HL-60 (cell line): Measurements from ENCODE around the gene SPDEF.

Experiments
- DNase-seq, 2 experiments: peaks; one replicate each; pipeline ENCODE4 v3.0.0-alpha.2; 2010 to 2020; ENCODE audit warnings: low read depth in 1 of 2, low spot score in 1 of 2
- H3K27ac ChIP-seq: fragments of 250-450 bp; sonication (Bioruptor Pico); replicated peaks from 2 replicates; pipeline ENCODE4 v1.5.1; 2020; ENCODE audit warnings: mild to moderate bottlenecking, moderate library complexity
- H3K27me3 ChIP-seq: fragments of 250-450 bp; sonication (Bioruptor Pico); 2 replicates; pipeline ENCODE4 v1.5.1; 2021; ENCODE audit warnings: mild to moderate bottlenecking, moderate library complexity; ENCODE audit not compliant: insufficient read depth, poor library complexity, severe bottlenecking
- H3K4me3 ChIP-seq: replicated peaks from 2 replicates; pipeline ENCODE4 v1.5.1; 2011; ENCODE audit warnings: mild to moderate bottlenecking, control low read depth, low read length; ENCODE audit not compliant: insufficient read depth
- GABPA ChIP-seq: IDR thresholded peaks from 2 replicates; pipeline ENCODE4 v1.6.1; 2012; ENCODE audit warnings: low read depth
- POLR2AphosphoS5 ChIP-seq: IDR thresholded peaks from 2 replicates; pipeline ENCODE4 v1.6.1; 2012; ENCODE audit warnings: low read depth
- REST ChIP-seq: IDR thresholded peaks from 2 replicates; pipeline ENCODE4 v1.6.1; 2012; ENCODE audit warnings: low read depth; ENCODE audit not compliant: insufficient replicate concordance
- SPI1 ChIP-seq: IDR thresholded peaks from 2 replicates; pipeline ENCODE4 v1.6.1; 2012; ENCODE audit warnings: low read depth, mild to moderate bottlenecking, borderline replicate concordance
- TF ChIP-seq, protein P1 (sequence below): IDR thresholded peaks from one replicate; pipeline ENCODE4 v1.5.1; 2011; ENCODE audit warnings: low read length, control low read depth, inconsistent platforms; ENCODE audit not compliant: insufficient read depth

SPDEF gene

DNA sequence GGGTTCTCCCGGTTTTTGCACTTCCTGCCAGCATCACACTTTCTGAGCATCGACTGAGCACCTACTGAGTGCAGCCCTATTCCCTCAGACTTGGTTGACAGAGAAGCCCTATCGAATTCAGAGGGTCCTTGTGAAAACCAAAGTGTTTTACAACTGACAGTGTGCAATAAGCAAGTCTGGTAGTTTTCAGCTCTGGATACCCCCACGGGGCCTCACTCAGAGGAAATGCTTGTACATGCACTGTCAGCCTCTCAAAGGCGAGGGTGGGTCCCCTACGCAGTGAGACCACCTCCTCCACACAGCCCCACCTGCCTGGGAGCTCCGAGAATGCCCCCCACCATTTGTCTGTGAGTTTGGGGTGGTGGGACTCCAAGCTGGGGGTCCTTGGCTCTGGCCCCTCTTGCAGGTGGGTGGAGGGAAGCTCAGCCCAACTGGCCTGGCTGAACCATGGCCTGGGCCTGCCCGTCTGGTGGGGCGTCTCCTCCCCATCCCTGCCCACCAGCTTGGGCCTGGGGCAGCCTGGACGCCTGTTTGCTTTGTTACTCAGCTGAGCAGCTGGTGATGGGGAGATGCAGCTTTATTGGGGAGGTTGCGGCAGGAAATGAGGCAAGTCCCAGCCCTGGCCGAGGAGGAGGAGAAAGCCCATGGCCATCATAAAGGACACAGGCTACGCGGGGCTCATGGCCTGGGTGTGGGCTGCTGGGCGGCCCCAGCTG lies 1.7 kb downstream of the SPDEF start:
- Histone ChIP-seq H3K27ac (no peak overlapping the region), H3K4me3 (no peak overlapping the region), H3K27me3 (no peaks in the 10 kb centered on the region)
- DNase-seq = no peak
- TF ChIP-seq POLR2AphosphoS5 = no peak
- TF ChIP-seq GABPA = no peak
- TF ChIP-seq REST = no peak
- no peak for TF ChIP-seq SPI1

- H3K4me3 ChIP-seq = no peak overlapping the region
- H3K27me3 ChIP-seq = no peaks in the 10 kb centered on the region
- H3K27ac ChIP-seq = no peak overlapping the region
- no peak for DNase-seq
- TF ChIP-seq SPI1 (no peak), POLR2AphosphoS5 (no peak), GABPA (no peak), REST (no peak)
- TF ChIP-seq, protein P1, sequence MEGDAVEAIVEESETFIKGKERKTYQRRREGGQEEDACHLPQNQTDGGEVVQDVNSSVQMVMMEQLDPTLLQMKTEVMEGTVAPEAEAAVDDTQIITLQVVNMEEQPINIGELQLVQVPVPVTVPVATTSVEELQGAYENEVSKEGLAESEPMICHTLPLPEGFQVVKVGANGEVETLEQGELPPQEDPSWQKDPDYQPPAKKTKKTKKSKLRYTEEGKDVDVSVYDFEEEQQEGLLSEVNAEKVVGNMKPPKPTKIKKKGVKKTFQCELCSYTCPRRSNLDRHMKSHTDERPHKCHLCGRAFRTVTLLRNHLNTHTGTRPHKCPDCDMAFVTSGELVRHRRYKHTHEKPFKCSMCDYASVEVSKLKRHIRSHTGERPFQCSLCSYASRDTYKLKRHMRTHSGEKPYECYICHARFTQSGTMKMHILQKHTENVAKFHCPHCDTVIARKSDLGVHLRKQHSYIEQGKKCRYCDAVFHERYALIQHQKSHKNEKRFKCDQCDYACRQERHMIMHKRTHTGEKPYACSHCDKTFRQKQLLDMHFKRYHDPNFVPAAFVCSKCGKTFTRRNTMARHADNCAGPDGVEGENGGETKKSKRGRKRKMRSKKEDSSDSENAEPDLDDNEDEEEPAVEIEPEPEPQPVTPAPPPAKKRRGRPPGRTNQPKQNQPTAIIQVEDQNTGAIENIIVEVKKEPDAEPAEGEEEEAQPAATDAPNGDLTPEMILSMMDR = no peak
These were observed 2.4 kb downstream of the SPDEF start for GRCh38 chr6:34553750-34554149.

GRCh38 chr6:34553146-34553545 lies 3.0 kb downstream of the SPDEF start:
- TF ChIP-seq GABPA = no peak
- TF ChIP-seq SPI1 = no peak
- Histone ChIP-seq H3K4me3 (no peak overlapping the region), H3K27me3 (no peaks in the 10 kb centered on the region), H3K27ac (no peak overlapping the region)
- no peak for DNase-seq

DNA sequence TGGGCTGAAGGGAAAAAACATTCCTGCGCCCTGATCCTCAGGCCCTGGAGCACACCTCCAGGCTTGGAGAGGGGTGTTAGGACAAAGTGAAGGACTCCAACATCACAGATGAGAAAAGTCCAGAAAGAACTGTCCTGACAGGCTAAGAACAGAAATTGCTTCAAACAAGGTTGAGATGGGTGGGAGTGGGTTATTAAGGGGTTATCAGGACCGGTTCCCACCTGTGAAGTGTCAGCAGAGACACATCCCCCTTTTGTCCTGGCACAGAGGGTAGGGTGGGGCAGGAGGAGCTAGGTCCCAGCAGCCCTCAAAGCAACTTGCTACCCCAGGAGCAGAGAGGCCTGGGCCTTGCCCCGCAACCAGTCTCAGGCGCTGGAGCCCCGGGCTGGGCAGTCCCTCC lies 3.5 kb downstream of the SPDEF start:
- Histone ChIP-seq H3K4me3 (no peak overlapping the region), H3K27me3 (no peaks in the 10 kb centered on the region), H3K27ac (no peak overlapping the region)
- no peak for TF ChIP-seq POLR2AphosphoS5
- TF ChIP-seq, protein P1 = no peak
- TF ChIP-seq SPI1 = no peak
- TF ChIP-seq REST = no peak
- no peak for TF ChIP-seq GABPA
- no peak for DNase-seq
